GM19043 (cell line): Measurements from ENCODE around the gene MGLL.

Source experiments
- ATAC-seq: cut with Tn5 transposase; IDR thresholded peaks from one replicate; pipeline ENCODE4 v1.9.1; 2021; ENCODE audit warnings: low read depth; ENCODE audit not compliant: unreplicated experiment

The MGLL gene

DNA sequence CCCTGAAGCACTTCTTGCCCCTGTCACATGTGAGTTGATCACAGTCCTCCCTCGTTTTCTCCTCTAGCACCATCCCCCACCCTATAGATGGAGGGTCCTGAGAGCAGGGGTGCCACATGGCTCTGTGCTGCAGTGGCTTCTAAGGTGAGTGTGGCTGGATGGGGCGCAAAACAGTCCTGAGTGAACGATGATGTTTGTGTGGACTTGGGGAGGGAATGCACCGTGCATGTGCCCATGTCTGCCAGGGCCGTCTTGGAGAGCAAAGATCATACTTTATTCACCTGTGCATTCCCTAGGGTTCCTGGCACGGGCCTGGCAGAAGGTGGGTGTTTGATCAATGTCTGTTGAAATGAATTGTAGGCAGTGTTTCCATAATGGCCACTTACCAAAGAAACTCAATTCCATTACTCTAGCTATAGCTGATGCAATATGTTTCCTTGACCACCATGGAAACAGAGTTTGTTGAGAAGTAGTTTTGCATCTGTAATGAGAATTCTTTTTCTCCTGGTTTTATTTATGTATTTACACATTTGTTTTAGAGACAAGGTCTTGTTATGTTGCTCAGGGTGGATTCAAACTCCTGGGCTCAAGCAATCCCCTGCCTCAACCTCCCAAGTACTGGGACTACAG lies 91.5 kb downstream of the MGLL start:
- ATAC-seq: no peak

DNA sequence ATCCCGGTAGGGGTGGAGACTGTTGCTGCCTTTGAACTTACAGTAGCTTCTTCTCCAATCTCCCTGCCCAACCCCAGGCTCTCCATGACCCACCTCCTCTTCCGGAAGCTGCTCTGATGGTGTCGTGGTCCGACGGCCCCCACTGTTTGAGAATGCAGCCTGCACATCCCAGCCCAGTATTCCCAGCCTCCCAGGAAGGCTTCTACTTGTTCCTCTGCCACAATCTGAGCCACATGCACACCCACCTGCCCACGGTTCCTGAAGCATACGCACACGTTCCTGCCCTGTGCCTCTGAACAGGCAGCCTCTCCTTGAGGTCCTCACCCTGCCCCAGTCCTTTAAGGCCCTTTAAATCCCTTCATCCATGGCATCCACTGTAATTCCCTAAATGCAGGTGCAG lies 92.1 kb downstream of the MGLL start:
- ATAC-seq: no peak

- no peak for ATAC-seq
Measured at GRCh38 chr3:127729556-127730056, 92.7 kb downstream of the MGLL start.

DNA sequence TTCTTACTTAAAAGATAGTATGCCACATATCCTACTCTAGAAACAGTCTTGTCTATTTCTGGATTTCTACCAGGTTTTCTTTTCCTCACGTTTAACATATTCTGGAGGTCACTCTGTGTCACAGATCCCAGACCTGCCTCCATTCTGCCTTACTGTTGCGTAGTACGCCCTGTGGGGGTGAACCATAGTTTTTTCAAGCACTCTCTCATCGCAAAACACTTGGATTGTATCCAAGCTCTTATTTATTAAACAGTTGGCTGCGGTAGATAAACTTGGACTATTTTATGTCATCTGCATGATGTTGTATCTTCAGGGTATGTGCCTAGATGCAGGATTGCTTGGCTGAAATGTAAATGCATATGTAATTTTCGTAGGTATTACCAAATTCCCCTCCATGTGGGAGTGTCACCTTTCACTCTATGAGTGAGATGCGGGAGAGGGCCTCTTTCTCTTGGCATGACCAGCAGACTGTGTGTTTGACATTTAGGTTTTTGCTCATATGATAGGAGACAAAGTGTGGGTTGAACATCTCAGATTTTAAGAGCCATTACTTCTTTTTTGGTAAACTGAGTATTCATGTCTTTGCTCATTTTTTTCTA lies 93.8 kb downstream of the MGLL start:
- no peak for ATAC-seq

DNA sequence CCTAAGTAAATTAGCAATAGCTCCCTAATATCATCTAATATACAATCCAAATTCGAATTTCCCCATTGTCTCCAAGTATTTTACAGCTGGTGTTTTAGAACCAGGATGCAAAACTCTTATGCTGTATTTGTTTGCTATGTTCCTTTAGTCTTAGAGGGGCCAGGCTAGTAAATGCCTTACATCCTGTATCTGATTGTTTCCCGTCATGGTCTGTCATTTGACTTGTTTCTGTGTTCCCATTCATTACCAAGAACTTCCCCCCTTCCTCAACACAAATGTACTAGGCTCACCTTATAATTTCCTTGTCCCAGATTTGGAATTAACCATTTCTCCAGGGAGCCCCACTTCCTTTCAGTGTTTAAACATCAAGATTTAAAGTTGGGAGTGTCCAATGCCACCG lies 95.4 kb downstream of the MGLL start:
- ATAC-seq: no peak

- no peak for ATAC-seq
Measured at GRCh38 chr3:127723011-127723567, 99.2 kb downstream of the MGLL start.

DNA sequence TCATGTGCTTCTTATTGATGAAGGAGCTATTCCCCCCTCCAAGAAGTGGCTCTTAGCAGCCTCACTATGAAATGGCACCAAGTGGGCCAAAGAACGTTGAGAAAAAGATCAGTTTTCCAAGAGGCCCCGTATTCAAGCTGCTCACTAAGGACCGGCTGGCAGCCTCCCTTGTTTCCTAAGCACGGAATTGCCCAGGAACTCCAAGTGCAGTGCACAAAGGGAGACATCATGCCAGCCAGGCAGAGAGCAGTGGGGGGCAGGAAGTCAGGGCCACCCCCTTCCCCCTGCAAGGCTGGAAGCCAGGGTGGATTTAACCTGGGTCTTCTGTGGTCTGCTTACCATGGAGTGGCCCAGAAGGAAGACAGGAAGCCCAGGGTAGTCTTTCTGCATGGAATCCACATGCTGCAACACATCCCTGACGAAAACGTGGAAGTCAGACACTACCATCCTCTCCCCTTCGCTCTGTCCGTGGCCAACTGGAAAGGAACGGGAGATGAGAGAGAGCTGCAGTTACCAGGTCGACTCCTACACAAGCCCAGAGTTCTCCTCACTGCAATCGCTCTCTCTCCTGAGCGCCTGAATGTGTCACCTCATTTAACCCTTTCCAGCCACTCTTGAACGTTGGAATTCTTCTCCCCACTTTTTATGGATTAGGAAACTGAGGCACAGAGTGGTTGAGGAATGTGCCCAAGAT lies 100.1 kb downstream of the MGLL start:
- ATAC-seq: no peak

DNA sequence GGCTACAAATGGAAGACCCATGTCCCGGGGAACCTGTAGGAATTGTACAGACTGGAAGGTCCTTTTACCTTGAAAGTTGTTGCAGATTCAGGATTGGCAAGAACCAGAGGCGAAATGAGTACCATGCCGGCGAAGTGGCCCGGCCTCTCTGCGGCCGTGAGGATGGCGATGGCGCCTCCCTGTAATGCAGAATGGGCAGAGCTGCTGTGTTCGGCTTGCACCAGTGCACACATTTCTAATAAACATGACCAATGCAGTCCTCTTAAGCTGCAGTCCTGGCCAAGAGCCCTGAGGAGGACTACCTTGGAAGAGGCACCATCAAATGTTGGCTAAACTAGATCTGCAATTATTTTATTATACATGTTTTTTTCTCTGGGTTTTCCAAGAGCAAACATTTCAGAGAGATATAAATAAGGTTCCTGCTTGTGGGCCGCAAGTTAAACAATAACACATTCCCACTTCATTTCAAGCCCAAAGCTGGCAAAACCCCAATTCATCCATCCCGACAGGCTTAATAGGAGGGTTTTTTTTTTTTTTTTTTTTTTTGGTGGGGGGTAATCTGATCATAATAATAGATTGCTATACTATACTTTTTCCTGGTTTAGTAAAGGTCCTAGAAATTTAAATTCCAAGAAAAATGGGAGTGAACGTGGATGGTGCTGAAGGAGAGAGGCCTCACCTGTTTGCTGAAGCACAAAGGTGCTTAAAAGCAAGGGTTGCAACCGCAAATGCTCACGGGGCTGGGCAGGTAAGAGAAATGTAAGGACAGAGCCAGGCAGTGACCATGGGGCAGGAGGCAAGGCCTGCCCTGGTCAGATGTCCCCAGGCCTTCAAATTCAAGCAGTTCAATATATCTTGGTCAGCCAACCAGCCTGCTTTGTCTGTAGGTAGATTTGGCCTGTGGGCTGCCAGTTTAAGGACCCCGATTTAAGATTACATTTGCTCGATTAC lies 101.1 kb downstream of the MGLL start:
- no peak for ATAC-seq

GRCh38 chr3:127720161-127720823 lies 102.0 kb downstream of the MGLL start:
- no peak for ATAC-seq

DNA sequence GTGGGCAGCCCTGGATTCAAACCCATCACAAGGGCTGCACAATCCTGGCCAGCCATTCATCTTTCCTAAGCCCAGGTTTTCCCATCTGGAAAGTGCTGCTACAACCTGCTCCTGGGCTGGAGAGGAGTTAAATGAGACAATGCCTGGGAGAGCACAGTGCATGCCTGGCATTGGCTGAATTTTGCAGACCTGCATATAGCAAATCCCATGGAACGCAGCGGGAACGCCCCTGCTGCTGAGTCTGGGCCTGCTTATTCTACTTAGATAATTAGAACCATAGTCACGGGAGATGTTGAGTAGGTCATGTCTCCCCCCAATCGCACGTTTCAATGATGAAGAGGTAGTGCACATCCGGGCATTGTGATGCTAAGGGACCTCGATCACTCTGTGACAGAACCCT lies 102.9 kb downstream of the MGLL start:
- no peak for ATAC-seq

- ATAC-seq: no peak
Measured at GRCh38 chr3:127718916-127719290, 103.4 kb downstream of the MGLL start.

GRCh38 chr3:127718245-127718915 lies 103.9 kb downstream of the MGLL start:
- ATAC-seq: no peak

- ATAC-seq: no peak
Measured at GRCh38 chr3:127717357-127718244, 104.7 kb downstream of the MGLL start.

DNA sequence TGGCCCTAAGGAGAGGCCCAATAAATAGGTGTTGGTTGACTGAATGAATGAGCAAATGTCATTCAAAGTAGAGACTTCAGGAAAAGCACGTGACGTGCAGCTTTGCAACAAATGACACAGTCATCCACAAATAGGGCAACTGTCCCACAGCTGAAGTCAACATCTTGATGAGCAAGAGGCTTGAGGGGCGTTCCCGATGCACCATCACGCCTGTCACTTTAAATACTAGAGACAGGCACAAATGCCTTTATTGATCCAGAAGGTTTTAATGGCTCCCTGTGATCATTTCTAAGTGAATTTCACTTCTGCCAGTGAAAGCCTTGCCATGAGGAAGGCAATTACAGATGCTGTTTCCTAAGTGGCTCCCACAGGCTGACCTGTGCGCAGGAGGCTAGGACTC lies 105.9 kb downstream of the MGLL start:
- no peak for ATAC-seq

DNA sequence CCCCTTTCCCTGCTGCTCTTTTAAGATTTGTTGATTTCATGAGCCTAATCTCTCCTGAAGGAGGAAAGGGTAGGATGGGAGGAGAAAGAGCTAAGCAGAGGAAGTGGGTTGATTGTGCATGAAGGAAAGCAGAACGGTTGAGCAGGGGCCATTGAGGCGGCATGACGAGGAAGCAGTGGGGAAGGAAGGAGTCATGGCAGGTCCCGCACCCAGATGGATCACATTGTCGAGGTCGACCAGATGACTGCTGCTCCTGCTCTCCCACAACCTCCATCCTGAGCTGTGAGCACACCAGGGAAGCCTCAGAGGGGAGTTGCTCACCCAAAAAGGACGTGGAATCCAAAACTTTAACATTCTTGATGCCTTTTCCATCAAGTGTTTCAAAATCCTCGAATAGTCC lies 106.8 kb downstream of the MGLL start:
- no peak for ATAC-seq

DNA sequence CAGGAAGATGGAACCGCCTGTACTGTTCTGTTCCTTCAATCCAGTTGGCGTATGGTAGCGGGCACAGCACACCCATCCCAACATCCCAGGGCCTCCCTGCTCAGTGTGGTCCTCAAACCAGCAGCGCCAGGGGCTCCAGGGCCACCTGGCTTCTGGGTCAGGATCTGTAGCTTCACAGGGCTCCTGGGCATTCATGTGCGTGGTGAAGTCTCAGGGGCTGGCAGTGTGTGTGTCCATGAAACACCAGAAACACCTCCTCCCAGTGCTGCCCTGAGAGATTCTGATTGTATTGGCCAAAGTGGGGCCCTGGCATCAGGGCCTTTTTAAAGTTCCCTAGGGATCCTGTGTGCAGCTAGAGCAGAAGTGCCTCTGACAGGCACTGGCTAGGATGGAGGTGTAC lies 107.4 kb downstream of the MGLL start:
- ATAC-seq: no peak

GRCh38 chr3:127714125-127714571 lies 108.2 kb downstream of the MGLL start:
- ATAC-seq: no peak
